HepG2 (cell line): ENCODE results near the gene LGALS1. TPM values are rescaled to one million over a fixed set of nuclear protein-coding genes. Genes with fewer than 3 reads are reported as not detected.

Source experiments
- ATAC-seq: fragments of 200-7000 bp; cut with Tn5 transposase; 3 replicates; pipeline ENCODE4 v1.9.1; 2020; ENCODE audit warnings: mild to moderate bottlenecking, moderate library complexity
- BruUV-seq: library from RNA; stranded (reverse); fragments of 400-500 nt; replicated peaks from 2 replicates; lab custom pipeline; 2021; lab: Mats Ljungman, UMichigan
- CTCF ChIA-PET: fragments of 300-600 bp; formaldehyde crosslinking; extraction: SDS; loops from one replicate; lab custom pipeline; 2021; ENCODE audit warnings: low total read pairs, inconsistent platforms, low intra/inter-chr PET ratio; lab: Yijun Ruan, JAX
- POLR2A ChIA-PET: fragments of 350-600 bp; sonication (Branson Sonifier 250); formaldehyde crosslinking; loops from one replicate; lab custom pipeline; 2020; ENCODE audit warnings: antibody characterized with exemption, inconsistent platforms; lab: Yijun Ruan, JAX
- DNase-seq: peaks from one replicate; pipeline ENCODE4 v3.0.0-alpha.2; 2015; ENCODE audit warnings: low spot score
- FAIRE-seq: peaks from 3 replicates; lab custom pipeline; 2011; peaks lifted over from hg19 to GRCh38; lab: Jason Lieb, UNC
- H2AFZ ChIP-seq: one replicate; pipeline ENCODE4 v1.6.1; 2011; ENCODE audit warnings: low read length, inconsistent platforms
- H3K27ac ChIP-seq: fragments of 300-600 bp; 3 replicates; pipeline ENCODE4 v1.8.0; 2011; ENCODE audit warnings: mixed run types, mild to moderate bottlenecking, mixed read lengths, low read length, inconsistent platforms; ENCODE audit not compliant: insufficient read depth; ENCODE audit errors: extremely low read length
- H3K27me3 ChIP-seq, 2 experiments: fragments of 200-600 bp in 1 of 2; 2 replicates in 1 of 2; 3 replicates in 1 of 2; pipeline versions ENCODE4 v1.6.0 to v1.8.0; 2011; ENCODE audit warnings: low read length in 2 of 2, mild to moderate bottlenecking in 2 of 2, moderate library complexity in 2 of 2, inconsistent platforms in 1 of 2; ENCODE audit not compliant: insufficient read depth in 2 of 2, control insufficient read depth in 1 of 2
- H3K36me3 ChIP-seq, 2 experiments: fragments of 200-600 bp in 1 of 2; replicated peaks in 1 of 2; 2 replicates in 1 of 2; 3 replicates in 1 of 2; pipeline versions ENCODE4 v1.5.1 to v1.8.0; 2011; ENCODE audit warnings: low read length in 2 of 2, inconsistent platforms in 1 of 2; ENCODE audit not compliant: insufficient read depth in 2 of 2, control insufficient read depth in 1 of 2
- H3K4me1 ChIP-seq: 2 replicates; pipeline ENCODE4 v1.5.1; 2012; ENCODE audit warnings: low read length, inconsistent platforms; ENCODE audit not compliant: insufficient read depth
- H3K4me2 ChIP-seq: 2 replicates; pipeline ENCODE4 v1.6.0; 2011; ENCODE audit warnings: low read depth, low read length, inconsistent platforms
- H3K4me3 ChIP-seq, 3 experiments: fragments of 200-600 bp in 1 of 3; sonication (generic), shearing (Covaris generic) in 1 of 3; replicated peaks in 1 of 3; 2 replicates each; pipeline ENCODE4 v1.5.1; 2011 to 2016; ENCODE audit warnings: low read length in 3 of 3, inconsistent platforms in 2 of 3, low read depth in 2 of 3, mild to moderate bottlenecking in 2 of 3, control low read depth in 1 of 3, mixed read lengths in 1 of 3; ENCODE audit not compliant: insufficient read depth in 1 of 3
- H3K79me2 ChIP-seq: one replicate; pipeline ENCODE4 v1.6.1; 2011; ENCODE audit warnings: low read length, inconsistent platforms; ENCODE audit not compliant: insufficient read depth
- H3K9ac ChIP-seq: 2 replicates; pipeline ENCODE4 v1.6.0; 2011; ENCODE audit warnings: mild to moderate bottlenecking, low read depth, low read length, inconsistent platforms; ENCODE audit not compliant: insufficient read depth
- H3K9me3 ChIP-seq: 2 replicates; pipeline ENCODE4 v1.5.1; 2012; ENCODE audit warnings: mild to moderate bottlenecking, low read length
- H4K20me1 ChIP-seq: 2 replicates; pipeline ENCODE4 v1.6.0; 2011; ENCODE audit warnings: inconsistent platforms, mild to moderate bottlenecking, low read length, moderate library complexity; ENCODE audit not compliant: insufficient read depth
- AHR ChIP-seq: IDR thresholded peaks from 2 replicates; pipeline ENCODE4 v1.6.1; 2018; ENCODE audit warnings: missing genetic modification reagents, missing compliant biosample characterization
- JUN ChIP-seq: sonication (generic); formaldehyde crosslinking; IDR thresholded peaks from 2 replicates; pipeline ENCODE4 v1.4.0; 2020; ENCODE audit warnings: mild to moderate bottlenecking, missing genetic modification reagents
- NFE2 ChIP-seq: sonication (generic); formaldehyde crosslinking; IDR thresholded peaks from 2 replicates; pipeline ENCODE4 v1.4.0; 2020; ENCODE audit warnings: missing genetic modification reagents
- NFE2L2 ChIP-seq: fragments of 150-350 bp; IDR thresholded peaks from 2 replicates; pipeline ENCODE4 v1.6.1; 2014; ENCODE audit warnings: low read length
- TIGD3 ChIP-seq: sonication (generic); formaldehyde crosslinking; IDR thresholded peaks from 2 replicates; pipeline ENCODE4 v1.5.1; 2020; ENCODE audit warnings: mild to moderate bottlenecking, missing genetic modification reagents, borderline replicate concordance
- ZNF10 ChIP-seq: sonication (generic); formaldehyde crosslinking; IDR thresholded peaks from 2 replicates; pipeline ENCODE4 v1.4.0; 2020; ENCODE audit warnings: mild to moderate bottlenecking, low read depth, missing genetic modification reagents, borderline replicate concordance
- ZNF549 ChIP-seq: sonication (generic); formaldehyde crosslinking; IDR thresholded peaks from 2 replicates; pipeline ENCODE4 v1.5.0; 2020; ENCODE audit warnings: missing genetic modification reagents
- WGBS: methylation state at CpG from one replicate; pipeline ENCODE4 v1.1.6; 2017; ENCODE audit warnings: low lambda C conversion rate; 5-methylcytosine and 5-hydroxymethylcytosine counted together
- in situ Hi-C: cut with HindIII; loops from 2 replicates; pipeline ENCODE4 v1.10.0; 2017; ENCODE audit warnings: low pct_unique_long_range_greater_than_20kb; ENCODE audit not compliant: extremely low pct_ligation_motif_present
- intact Hi-C: fragments of 100-400 bp; cut with micrococcal nuclease; formaldehyde crosslinking; loops from one replicate; pipeline ENCODE4 v1.10.0; 2022; ENCODE audit not compliant: unreplicated experiment
- polyA plus RNA-seq, 8 experiments: library from polyadenylated mRNA; depleted of rRNA in 3 of 8; stranded (reverse) in 7 of 8; unstranded in 1 of 8; fragments of >200 nt; fragmentation: Illumina TruSeq in 4 of 8; extraction: Trizol in 4 of 8; gene quantifications; 2 replicates each; pipeline versions ENCODE4 v1.2.1 to v1.2.3, GENCODE V29; 2011 to 2016; ENCODE audit warnings: low read depth in 4 of 8, missing spikeins in 1 of 8, mixed read lengths in 1 of 8; ENCODE audit not compliant: insufficient read depth in 1 of 8
- total RNA-seq, 5 experiments: library from RNA; depleted of rRNA; stranded (reverse); fragments of >200 nt; fragmentation: Illumina TruSeq; extraction: Trizol; gene quantifications; 2 replicates each; pipeline ENCODE4 v1.2.3, GENCODE V29; 2016; ENCODE audit warnings: low read depth in 1 of 5

Gene LGALS1
- total and polyA plus RNA-seq, 2 of the 13 experiments (the other 11 are each of a cell fraction or from before 2014, with no cell fraction given), result 103 to 858 TPM

DNA sequence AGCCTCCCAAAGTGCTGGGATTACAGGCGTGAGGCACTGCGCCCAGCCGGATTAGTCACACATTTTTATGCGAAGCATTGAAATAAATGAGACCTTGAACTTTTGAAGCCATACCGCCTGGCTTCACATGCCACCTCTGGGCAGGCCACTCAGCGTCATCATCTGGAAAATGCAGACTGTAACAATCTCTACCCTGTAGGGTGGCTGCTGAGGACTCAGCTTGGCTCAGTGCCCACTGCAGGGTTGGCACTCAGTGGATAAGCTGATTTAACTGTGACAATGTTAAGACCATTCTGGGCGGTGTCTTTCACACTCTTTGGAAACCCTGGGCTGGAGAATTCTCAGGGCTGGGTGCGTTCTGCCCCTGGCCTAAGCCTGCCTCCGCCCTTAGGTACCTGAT is 27.5 kb upstream of the LGALS1 start:
- Histone ChIP-seq H3K4me2 (no peak overlapping the region), H3K36me3 (peaks cover 22 to 54% of the 10 kb centered on the region in 2 experiments; a peak in 4 of 5 replicates), H3K27ac (no peak overlapping the region), H3K4me1 (peaks cover 9% of the 10 kb centered on the region), H3K4me3 (no peak overlapping the region), H3K79me2 (no peaks in the 10 kb centered on the region), H4K20me1 (no peaks in the 10 kb centered on the region), H2AFZ (no peak overlapping the region), H3K27me3 (no peaks in the 10 kb centered on the region), H3K9me3 (no peaks in the 10 kb centered on the region), H3K9ac (no peak overlapping the region)
- ChIA-PET CTCF (no interaction called here), POLR2A (interaction anchor here (1.6 kb wide), 1 partner anchor 13 kb away, joined by 3 read pairs; no protein-coding TSS in a partner anchor)
- FAIRE-seq (no peak), ATAC-seq (no peak), DNase-seq (no peak)
- in situ Hi-C loops (no loop called here), intact Hi-C loops (no loop called here)
- no TSS peak for BruUV-seq
- 98% methylated on average over 6 of the region's 9 CpGs for whole genome bisulfite sequencing
- TF ChIP-seq AHR (CRISPR knock-in tag) (no peak), TIGD3 (no peak), NFE2 (no peak), NFE2L2 (no peak), JUN (CRISPR knock-in tag) (no peak)

GRCh38 chr22:37650463-37651136 is 24.8 kb upstream of the LGALS1 start:
- no peak overlapping the region for H3K9ac ChIP-seq
- intact Hi-C loops, result loop anchor here (10.0 kb wide), 1 partner anchor 154 kb away; the partner anchor contains the start of gene GCAT
- CTCF ChIA-PET, result no interaction called here
- BruUV-seq, result no TSS peak
- no peaks in the 10 kb centered on the region for H3K9me3 ChIP-seq
- H3K27ac ChIP-seq, result no peak overlapping the region
- TF ChIP-seq ZNF10 (no peak), ZNF549 (CRISPR knock-in tag) (no peak)
- H2AFZ ChIP-seq, result no peak overlapping the region
- ATAC-seq, result no peak
- FAIRE-seq, result no peak
- H3K4me1 ChIP-seq, result 0 out of 2 replicates have a peak, but pooled peaks cover 6% of the 10 kb centered on the region
- peaks cover 15 to 36% of the 10 kb centered on the region in 2 experiments; a peak in 4 of 5 replicates for H3K36me3 ChIP-seq
- H3K4me3 ChIP-seq, result no peak overlapping the region
- in situ Hi-C loops, result no loop called here
- POLR2A ChIA-PET, result no interaction called here
- H3K79me2 ChIP-seq, result no peaks in the 10 kb centered on the region
- WGBS, result 95% methylated on average over 4 of the region's 17 CpGs
- H3K4me2 ChIP-seq, result no peak overlapping the region
- no peaks in the 10 kb centered on the region for H3K27me3 ChIP-seq
- no peaks in the 10 kb centered on the region for H4K20me1 ChIP-seq
- DNase-seq, result no peak
